ENCODE results near the gene MIAT.

MIAT gene

DNA sequence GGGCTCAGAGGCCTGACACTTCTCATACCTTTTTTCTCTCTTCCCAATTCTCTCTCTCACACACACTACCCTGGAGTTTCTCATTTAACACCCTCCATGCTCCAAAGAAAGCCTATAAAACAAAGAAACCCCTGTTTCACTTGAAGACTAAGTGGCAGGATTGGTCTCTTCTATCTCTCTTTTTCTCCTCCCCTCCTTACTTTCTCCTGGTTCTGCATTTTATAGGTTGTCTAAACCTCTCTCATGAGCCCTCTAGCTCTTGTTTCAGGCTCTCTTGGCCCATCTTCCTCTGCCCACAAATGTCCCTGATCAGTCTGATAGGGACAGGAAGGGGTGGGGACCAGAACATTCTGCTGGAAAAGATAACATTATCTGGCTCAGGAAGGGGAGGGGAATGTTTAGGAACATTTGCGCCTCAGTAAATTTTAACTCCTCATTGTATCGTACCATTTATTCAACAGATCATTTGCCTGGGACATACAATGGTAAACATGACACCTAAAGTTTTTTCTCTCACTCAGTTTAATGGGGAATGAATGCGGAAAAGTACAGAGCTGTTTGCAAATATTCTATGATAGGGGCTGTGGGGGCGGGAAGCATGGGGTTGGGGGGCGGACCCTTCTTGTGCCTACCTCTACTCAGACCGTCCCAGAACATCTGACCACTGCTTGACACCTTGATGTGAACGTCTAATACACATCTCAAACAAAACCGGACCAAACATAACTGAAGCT lies 24.8 kb upstream of the MIAT start:
- DNase-seq (ENCODE audit: low read depth), result no peak

DNA sequence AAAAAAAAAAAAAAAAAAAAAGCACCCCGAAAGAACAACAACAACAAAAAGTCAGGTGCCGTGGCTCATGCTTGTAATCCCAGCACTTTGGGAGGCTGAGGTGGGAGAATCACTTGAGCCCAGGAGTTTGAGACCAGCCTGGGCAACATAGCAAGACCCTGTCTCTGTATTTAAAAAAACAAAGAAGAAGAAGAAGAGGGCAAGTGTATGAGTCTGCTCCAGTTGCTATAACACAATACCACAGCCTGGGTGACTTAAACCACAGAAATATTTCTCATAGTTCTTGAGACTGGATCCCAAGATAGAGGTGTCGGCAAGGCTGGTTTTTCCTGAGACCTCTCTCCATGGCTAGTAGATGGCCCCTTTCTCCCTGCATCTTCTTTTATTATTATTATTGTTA lies 23.2 kb upstream of the MIAT start:
- no peak for DNase-seq (ENCODE audit: low read depth)

DNA sequence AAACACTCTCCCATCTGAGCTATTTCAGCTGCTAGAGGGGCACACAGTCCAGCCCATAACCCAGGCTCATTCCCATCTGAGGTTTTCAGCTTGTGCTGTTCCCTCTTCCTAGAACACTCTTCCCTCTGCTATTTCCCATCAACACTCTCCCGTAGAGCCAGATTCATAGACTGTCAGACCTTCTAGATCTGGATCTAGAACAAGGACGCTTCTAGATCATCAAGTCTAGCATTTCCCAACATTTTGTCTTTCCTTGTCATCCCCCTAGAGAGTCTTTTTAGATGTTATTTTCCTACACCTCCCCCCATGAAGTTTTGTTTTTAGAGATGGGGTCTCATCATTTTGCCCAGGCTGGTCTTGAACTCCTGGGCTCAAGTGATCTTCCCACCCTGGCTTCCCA lies 22.3 kb upstream of the MIAT start:
- DNase-seq (ENCODE audit: low read depth), result no peak

DNA sequence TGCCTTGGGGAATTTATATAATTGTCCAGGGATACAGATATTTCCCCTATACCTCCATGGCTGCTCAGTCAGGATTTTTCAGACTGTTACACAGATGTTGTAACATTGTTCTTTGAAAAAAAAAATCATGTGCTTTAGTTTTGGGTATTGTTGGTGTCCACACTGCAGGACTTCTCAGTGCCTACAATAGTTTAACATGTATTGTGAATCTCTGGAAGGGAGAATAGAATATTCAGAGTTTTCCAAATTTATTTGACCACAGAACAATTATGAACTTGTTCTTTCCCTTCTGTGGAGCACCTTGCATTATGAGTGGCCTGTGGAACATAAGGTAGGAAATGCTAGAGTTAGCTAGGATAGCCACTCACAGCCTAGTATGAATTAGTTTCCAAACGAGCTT lies 21.1 kb upstream of the MIAT start:
- no peak for DNase-seq (ENCODE audit: low read depth)

DNA sequence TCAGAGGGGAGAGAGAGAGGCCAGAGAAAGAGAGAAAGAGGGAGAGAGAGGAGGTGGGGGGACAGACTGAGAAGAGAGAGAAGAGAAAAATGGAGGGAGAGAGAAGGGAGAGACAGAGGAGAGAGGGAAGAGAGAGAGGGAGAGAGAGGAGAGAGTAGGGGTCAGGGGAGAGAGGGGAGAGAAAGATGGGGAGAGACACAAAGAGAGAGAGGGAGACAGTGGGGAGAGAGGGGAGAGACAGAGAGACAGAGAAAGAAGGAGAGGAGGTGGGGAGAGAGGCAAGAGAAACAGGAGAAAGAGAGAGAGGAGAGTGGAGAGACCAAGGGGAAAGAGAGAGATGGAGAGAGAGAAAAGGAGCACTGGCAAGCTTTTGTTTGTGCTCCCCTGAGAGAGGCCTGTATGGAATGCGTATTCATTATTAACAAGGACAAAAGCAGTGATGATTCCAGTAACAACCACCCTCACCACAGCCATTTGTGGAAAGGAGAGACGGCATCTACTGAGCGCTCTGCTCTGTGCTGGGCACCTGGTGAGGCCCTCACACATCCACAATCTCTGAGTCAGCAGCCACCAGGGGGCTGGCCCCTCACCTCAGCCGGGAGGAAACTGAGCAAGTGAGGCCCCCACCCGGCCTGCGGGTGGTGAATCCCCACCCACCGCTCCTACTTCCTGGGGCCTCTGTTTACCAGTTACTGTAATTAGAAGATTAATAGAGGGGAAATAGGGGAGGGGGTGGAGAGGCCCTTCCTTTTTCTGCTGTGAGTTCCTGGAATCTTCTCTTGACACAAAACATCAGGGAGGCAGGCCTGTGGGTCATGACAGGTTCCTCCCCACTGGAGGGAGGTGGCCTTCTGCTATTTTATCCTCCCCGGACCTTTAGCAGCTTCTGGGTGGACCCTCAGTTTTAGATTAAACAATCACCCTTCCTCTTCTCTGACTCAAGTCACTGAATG lies 14.6 kb upstream of the MIAT start:
- DNase-seq (ENCODE audit: low read depth), result no peak

DNA sequence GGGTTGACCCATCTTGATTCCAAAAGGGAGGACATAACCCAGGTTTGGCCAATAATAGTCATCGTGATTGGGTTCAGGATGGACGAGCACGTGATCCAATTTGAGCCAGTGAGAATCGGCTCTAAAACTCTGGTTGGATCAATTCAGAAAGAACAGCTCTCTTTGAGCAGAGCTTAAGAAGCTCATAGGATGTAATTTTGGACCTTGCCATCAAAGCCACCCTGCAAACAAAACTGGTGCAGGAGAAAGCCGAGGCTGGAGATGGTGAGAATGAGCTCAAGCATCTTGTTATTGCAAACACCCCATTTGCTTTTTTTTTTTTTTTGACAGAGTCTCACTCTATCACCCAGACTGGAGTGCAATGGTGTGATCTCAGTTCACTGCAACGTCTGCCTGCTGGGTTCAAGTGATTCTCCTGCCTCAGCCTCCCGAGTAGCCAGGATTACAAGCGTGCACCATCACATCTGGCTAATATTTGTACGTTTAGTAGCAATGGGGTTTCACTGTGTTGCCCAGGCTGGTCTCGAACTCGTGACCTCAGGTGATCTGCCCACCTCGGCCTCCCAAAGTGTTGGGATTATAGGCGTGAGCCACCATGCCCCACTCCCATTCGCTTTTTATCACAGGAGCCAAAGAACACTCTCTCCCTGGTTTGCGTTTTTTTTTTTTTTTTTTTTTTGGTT lies 13.8 kb upstream of the MIAT start:
- no peak for DNase-seq (ENCODE audit: low read depth)

DNA sequence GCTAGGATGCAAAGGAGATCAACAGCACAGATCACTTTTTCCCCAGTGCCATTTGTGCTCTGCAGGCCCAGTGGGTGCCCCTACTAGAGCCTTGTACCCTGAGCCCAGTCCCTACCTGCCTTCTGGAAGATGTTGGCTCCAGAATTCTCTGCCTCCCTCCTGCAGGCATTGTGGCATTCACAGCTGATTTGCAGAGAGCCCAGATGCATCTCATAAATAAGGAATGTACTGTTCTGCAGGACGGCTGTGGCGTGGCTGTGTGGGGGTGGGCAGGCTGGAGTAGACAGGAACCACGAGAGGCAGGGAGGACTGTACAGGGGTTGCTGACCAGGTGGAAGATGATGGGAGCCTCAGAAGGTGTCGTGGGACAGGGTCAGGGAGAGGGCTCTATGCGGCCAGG lies 11.2 kb upstream of the MIAT start:
- DNase-seq (ENCODE audit: low read depth), result no peak

DNA sequence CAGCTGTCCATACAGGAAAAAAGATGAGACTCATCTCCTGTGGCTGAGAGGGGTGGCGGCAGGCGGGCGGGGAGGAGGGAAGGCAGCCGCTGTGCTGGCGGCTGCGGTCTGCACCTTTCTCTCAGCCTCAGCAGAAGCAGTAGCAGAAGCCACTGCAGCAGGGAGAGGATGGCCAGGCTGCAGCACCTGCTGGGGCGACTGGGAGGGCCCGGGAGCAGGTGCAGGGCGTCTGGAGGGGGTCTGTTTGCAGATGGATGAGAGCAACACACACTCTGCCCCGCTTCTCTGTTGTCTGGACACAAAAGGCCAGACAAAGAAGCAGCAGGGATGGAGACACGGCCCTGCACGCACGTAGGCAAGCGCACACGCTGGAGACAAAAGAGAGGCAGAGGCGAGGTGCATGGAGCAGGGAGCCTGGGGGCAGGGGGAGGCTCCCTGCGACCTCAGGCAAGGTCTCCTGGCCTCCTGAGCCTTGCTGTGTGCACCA lies 9.3 kb upstream of the MIAT start:
- DNase-seq (ENCODE audit: low read depth), result no peak

DNA sequence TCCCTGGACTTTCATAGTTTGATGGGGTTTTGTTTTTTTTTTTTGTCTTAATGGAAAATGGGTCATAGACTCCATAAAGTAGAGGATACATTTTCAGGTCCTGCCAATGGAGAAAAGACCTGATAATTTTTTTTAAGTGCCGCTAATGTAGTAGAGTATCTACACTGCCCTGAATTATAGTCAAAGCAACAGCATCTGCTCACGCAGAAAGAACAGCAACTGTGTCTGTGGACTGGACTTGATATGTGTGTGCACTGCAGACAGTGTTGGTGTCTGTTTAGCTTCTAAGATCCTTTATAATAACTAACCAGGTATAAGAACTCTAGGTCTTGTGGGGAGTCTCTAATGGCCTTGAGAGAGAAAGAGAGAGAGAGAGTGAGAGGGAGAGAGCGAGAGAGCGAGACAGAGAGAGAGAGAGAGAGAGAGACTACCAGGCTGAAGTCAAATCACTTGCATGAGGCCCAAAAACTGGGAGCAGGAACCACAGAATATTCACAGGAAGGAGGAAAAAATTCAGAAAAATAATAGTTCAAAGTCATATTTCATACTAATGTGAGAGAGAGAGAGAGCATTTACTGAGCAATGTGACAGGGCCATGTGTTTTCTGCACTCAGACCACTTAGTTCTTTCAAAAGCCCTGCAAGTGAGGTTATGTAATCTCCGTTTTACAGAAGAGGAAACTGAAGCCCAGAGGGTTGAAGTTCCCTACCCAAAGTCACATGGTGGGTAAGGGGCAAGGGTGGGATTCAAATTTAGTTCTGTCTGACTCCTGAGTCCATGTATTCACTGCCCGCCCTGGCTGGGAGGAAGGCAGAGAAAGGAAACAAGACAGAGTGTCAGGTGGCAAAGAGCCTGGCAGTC lies 8.6 kb upstream of the MIAT start:
- DNase-seq (ENCODE audit: low read depth), result no peak

DNA sequence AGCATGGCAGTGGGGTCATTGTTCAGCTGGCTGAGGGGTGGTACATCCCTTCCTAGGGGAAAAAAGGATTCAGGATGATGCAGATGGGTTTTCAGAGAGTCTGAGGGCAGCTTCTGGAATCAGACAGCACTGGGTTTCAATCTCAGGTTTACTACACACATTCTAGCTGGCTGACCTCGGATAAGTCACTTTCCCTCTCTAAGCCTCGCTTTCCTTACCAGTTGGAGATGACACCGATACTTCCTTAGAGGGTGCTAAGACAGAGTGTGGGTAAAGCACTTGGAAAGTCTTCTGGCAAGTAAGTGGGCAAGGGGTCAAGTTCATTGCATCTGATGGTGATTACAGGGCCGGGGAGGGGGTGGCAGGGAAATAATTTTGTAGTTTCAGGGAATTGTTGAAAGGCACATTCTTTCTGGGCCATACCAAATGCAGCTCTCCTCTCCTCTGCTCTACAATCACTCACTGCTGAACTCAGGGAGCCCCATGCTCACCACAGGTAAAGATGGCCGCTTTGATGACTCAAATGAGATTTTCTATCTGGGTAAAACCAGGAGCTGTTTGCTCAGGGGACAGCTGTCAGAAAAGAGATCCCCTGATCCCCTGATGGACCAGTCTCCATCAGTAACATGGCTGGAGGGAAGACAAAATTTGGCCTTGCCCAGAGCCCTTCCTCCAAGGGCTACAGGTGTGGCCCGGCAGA lies 6.5 kb upstream of the MIAT start:
- no peak for DNase-seq (ENCODE audit: low read depth)

DNA sequence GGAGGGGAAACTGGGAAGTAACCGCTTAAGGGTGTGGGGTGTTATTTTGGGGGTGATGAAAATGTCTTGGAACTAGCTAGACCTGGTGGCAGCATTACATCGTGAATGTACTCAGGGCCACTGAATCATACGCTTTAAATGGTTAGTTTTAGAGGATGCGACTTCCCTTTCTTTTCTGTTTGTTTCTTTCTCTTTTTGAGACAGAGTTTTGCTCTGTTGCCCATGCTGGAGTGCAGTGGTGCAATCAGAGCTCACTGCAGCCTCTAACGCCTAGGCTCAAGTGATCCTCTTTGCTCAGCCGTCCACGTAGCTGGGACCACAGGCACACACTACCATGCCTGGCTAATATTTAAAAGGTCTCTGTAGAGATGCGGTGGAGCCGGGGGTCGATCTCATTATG lies 5.6 kb upstream of the MIAT start:
- no peak for DNase-seq (ENCODE audit: low read depth)

DNA sequence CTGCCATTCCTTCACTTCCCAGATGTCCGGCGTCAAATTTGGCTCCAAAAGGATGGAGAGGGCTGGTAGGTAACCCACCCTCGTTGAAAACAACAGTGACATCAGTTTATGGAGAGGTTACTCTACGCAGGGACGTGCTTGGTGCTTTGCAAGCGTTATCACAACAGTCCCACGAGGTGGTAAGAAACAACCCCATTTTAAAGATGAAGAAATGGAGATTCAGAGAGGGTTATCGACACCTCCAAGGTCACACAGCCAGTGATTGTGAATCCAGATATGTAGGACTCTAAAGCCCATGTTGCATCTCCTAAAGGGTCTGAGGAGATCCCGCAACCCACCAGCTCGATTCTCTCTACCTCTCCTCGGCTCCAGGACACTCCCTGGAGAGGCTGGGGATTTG lies 773 bp downstream of the MIAT start:
- DNase-seq (ENCODE audit: low read depth), result no peak

DNA sequence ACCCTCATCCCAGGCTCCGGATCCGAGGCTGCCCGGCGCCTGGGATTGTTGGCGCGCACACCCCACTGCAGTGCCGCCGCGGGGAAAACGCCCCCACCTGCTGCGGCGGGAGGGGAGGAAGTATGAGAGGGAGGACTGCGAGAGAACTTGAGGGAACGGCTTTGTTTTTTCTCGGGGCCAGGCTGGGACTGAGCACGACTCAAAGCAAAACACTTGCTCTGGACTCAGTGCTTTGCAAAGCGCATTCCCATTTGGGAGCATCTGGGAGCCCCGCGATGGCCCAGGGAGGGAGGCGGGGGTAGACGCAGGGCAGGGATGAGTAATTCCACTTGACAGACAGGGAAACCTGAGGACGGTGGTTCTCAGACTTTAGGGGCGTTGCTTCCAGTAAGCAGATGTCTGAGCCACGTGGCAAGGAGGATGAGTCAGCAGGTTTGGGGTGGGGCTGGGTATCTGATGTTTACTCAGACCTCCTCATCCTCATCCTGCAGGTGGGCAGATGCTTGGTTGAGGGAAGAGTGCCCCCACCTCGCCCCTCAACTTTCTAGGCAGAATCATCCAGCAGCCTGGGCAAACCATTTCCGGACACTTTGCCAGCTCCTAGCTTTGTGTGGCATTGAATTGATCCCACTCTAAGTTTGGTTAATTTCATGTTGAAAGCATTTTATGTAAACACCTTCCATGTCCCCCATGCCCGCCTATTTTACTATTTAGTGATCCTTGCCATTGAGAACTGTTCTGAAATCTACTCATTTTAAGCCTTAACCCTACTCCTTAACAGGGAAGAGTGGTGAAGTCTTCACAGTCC lies 1.5 kb downstream of the MIAT start:
- peak; percentile 83 for DNase-seq (ENCODE audit: low read depth)

DNA sequence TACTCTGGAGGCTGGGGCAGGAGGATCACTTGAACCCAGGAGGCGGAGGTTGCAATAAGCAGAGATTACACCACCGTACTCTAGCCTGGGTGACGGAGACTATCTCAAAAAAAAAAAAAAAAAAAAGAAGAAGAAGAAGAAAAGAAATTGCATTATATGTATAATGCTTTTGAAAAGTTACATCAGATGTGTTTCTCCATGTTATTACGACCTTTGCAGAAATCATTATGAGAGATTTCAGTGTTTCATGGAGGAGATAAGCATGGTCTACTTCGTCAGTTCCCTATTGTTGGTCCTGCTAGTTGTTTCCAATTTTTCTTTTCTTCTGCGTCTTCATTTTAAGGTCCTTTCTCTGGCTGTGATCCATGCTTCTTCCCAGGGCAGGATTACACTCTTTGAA lies 3.0 kb downstream of the MIAT start:
- DNase-seq (ENCODE audit: low read depth), result no peak

DNA sequence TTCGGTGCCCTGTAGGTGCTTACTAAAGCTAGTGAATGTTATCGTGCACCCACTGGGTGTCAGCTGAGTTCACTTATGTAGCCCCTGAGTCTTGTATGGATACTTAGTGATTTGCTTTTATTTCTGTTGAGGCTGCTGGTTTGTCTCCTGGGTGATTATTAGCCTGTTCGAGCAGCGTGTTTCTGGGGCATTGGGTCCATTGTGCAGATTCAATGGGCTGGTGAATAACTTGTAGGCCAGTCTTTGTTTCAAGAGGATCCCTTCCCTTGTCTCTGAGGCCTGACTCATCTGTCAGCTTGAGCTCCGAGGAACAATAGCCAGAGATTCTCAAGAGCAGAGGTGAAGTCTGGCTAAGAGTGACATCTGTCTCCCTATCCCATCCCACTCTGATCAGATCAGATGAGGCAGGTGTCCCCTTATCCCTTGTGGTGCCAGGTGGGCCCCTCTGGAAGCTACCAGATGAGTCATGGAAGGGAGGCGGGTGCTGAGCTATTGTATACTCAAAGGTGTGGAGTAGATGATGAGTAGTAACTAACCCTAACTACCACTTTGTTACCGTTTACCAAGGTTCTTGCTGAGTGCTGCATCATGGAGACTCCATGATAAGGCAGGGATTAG lies 3.7 kb downstream of the MIAT start:
- DNase-seq (ENCODE audit: low read depth), result no peak

DNA sequence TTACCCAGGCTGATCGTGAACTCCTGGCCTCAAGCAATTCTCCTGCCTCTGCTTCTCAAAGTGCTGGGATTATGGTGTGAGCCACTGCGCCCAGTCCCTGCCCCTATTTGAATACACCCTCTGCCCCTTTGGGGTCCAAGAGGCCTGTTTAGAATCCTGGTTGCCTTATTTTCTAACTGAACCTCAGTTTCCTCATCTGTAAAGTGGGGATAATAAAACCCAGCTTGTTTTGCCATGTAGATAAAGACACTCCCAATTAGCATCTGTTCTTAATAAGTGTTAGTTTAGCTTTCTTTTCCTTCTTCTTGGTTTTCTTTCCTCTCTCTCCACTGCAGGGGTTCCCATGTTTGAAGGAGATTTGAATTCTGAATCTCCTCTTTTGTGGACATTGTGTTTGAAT lies 4.8 kb downstream of the MIAT start:
- DNase-seq (ENCODE audit: low read depth), result no peak

DNA sequence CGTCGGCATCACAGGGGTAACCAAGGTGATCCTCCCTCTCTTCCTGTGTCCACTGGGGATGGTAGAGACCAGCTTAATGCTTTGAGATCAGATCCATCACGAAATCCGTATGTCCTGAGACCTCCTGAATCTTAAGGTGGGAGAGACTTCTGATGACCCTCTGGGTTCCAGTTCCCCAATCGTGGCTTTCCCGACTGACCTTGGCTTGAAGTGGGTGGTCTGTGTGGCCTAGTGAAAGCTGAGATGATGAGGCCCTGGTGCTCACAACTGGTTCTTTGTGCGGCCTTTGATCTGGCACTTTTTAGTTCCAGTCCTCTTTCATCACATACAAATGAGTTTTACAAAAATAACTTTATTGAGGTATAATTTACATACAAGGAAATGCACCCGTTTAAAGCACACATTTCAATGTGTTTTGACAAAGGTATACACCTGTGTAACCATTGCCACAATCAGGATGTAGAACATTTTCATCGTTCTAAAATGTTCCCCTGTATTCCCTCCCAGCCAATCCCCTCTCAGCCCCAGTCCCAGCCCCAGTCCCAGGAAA lies 6.1 kb downstream of the MIAT start:
- DNase-seq (ENCODE audit: low read depth), result no peak

DNA sequence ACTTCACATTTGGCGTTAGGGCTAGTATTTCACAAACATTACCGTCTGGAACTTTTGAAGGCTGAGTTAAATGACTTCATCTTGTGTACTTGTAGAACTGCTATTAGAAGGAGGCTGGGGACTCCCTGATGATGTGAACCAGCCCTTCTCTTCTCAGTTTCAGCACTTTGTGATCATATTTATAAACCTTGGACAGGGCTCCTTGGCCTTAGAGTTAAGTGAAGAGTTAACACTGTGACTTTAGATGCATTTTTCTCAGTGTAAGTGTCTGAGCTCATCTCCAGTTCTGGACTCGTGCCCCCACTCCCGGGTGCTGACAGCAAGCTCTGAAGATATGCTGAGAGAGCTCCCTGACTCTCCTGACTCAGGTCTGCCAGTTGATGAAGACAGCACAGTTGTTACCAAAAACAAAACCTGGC lies 8.4 kb downstream of the MIAT start:
- DNase-seq (ENCODE audit: low read depth), result peak; percentile 28

DNA sequence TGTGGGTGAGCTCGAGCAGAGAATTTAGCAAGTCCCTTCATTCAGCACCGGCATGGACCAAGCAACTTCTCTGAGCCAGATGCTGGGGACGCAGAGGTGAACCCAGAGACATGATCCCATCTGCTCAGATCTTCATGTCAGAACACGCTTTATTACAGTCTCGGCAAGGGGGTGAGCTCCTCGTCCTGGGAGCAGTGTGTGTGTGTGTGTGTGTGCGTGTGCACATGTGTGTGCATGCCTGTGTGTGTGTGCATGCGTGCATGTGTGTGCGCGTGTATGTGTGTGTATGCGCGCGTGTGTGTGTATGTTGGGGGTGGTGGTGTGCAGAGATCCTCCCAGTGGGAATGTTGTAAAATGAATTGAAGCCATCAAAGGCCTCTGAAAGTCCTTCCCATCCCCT lies 9.8 kb downstream of the MIAT start:
- DNase-seq (ENCODE audit: low read depth), result no peak
